ENCODE data around the gene NDP.
A peak's percentile ranks its signal among the peaks of the same experiment; 100 is the strongest.

Gene NDP

GRCh38 chrX:43976205-43976604, 3.0 kb upstream of the NDP start:
- H3K4me3 ChIP-seq (ENCODE audit: low read depth, low read length) = no peak overlapping the region
- no peaks in the 10 kb centered on the region for H3K27me3 ChIP-seq (replicated peaks)
- TF ChIP-seq CTCF (IDR thresholded peaks at IDR 0.05; ENCODE audit: low read depth, low read length, missing control alignments) = no peak
- in situ Hi-C loops (cut with HindIII; ENCODE audit: low pct_ligation_motif_present, low sequenced_read_pairs) = no loop called here
- no peak overlapping the region for H3K27ac ChIP-seq
- no peak for DNase-seq
- H3K36me3 ChIP-seq (replicated peaks) = no peaks in the 10 kb centered on the region

GRCh38 chrX:43975796-43976195, 2.6 kb upstream of the NDP start:
- no peak for TF ChIP-seq CTCF (IDR thresholded peaks at IDR 0.05; ENCODE audit: low read depth, low read length, missing control alignments)

GRCh38 chrX:43974741-43975465, 1.7 kb upstream of the NDP start:
- no peak for DNase-seq
- H3K4me3 ChIP-seq (ENCODE audit: low read depth, low read length) = no peak overlapping the region
- H3K27ac ChIP-seq = no peak overlapping the region
- no peak for TF ChIP-seq CTCF (IDR thresholded peaks at IDR 0.05; ENCODE audit: low read depth, low read length, missing control alignments)
- in situ Hi-C loops (cut with HindIII; ENCODE audit: low pct_ligation_motif_present, low sequenced_read_pairs) = no loop called here
- H3K36me3 ChIP-seq (replicated peaks) = no peaks in the 10 kb centered on the region
- H3K27me3 ChIP-seq (replicated peaks) = no peaks in the 10 kb centered on the region

More at GRCh38 chrX:43975796-43976195, 2.6 kb upstream of the NDP start:
- DNase-seq = no peak
- Histone ChIP-seq H3K36me3 (replicated peaks) (no peaks in the 10 kb centered on the region), H3K4me3 (ENCODE audit: low read depth, low read length) (no peak overlapping the region), H3K27me3 (replicated peaks) (no peaks in the 10 kb centered on the region), H3K27ac (no peak overlapping the region)
- in situ Hi-C loops (cut with HindIII; ENCODE audit: low pct_ligation_motif_present, low sequenced_read_pairs) = no loop called here

- Histone ChIP-seq H3K4me3 (ENCODE audit: low read depth, low read length) (no peak overlapping the region), H3K27ac (no peak overlapping the region), H3K36me3 (replicated peaks) (no peaks in the 10 kb centered on the region), H3K27me3 (replicated peaks) (no peaks in the 10 kb centered on the region)
- in situ Hi-C loops (cut with HindIII; ENCODE audit: low pct_ligation_motif_present, low sequenced_read_pairs) = no loop called here
- TF ChIP-seq CTCF (IDR thresholded peaks at IDR 0.05; ENCODE audit: low read depth, low read length, missing control alignments) = no peak
- no peak for DNase-seq
Observed at GRCh38 chrX:43974100-43974475, 898 bp upstream of the NDP start.

- TF ChIP-seq CTCF (IDR thresholded peaks at IDR 0.05; ENCODE audit: low read depth, low read length, missing control alignments) = no peak
- no peaks in the 10 kb centered on the region for H3K27me3 ChIP-seq (replicated peaks)
- in situ Hi-C loops (cut with HindIII; ENCODE audit: low pct_ligation_motif_present, low sequenced_read_pairs) = no loop called here
- DNase-seq = no peak
- peak overlapping the region; percentile 47 for H3K4me3 ChIP-seq (ENCODE audit: low read depth, low read length)
- no peaks in the 10 kb centered on the region for H3K36me3 ChIP-seq (replicated peaks)
- no peak overlapping the region for H3K27ac ChIP-seq
Observed at GRCh38 chrX:43971966-43972961, 926 bp downstream of the NDP start.

All from brain microvascular endothelial cell (primary cell).